HFF-Myc (cell line): ENCODE measurements around the gene NCK2.

Experiments
- DNase-seq: peaks from one replicate; pipeline ENCODE4 v3.0.0-alpha.2; 2011; ENCODE audit warnings: low read depth; ENCODE audit errors: extremely low read depth
- H3K4me3 ChIP-seq: replicated peaks from 2 replicates; pipeline ENCODE4 v1.5.1; 2011; ENCODE audit warnings: low read depth, mild to moderate bottlenecking, control low read depth, low read length
- TF ChIP-seq, protein P1 (sequence below): IDR thresholded peaks from 2 replicates; pipeline ENCODE4 v1.5.1; 2012; ENCODE audit warnings: mild to moderate bottlenecking, low read depth, low read length, control low read depth; ENCODE audit errors: missing control alignments

Gene NCK2

DNA sequence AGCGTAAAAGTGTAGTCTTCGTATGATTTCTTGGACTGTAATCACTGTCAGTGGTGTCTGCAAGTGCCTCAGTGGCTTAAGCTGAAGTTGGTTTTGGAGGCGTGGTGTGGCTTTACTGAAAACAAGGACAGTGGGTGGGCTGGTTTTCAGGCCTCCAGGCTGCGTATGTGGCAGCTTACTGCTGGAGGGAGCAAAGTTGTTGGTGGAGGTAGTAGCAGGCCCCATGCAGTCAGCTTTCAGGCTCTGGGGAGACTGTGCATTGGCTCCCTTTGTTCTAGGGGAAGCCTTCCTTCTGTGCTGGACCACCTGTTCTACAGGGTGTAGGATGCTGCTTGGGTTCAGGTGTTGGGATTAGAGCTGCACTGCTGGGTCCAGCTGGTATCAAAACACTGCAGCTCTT is 91.6 kb downstream of the NCK2 start:
- TF ChIP-seq, protein P1, sequence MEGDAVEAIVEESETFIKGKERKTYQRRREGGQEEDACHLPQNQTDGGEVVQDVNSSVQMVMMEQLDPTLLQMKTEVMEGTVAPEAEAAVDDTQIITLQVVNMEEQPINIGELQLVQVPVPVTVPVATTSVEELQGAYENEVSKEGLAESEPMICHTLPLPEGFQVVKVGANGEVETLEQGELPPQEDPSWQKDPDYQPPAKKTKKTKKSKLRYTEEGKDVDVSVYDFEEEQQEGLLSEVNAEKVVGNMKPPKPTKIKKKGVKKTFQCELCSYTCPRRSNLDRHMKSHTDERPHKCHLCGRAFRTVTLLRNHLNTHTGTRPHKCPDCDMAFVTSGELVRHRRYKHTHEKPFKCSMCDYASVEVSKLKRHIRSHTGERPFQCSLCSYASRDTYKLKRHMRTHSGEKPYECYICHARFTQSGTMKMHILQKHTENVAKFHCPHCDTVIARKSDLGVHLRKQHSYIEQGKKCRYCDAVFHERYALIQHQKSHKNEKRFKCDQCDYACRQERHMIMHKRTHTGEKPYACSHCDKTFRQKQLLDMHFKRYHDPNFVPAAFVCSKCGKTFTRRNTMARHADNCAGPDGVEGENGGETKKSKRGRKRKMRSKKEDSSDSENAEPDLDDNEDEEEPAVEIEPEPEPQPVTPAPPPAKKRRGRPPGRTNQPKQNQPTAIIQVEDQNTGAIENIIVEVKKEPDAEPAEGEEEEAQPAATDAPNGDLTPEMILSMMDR, result no peak
- no peak for DNase-seq
- H3K4me3 ChIP-seq, result no peak overlapping the region

DNA sequence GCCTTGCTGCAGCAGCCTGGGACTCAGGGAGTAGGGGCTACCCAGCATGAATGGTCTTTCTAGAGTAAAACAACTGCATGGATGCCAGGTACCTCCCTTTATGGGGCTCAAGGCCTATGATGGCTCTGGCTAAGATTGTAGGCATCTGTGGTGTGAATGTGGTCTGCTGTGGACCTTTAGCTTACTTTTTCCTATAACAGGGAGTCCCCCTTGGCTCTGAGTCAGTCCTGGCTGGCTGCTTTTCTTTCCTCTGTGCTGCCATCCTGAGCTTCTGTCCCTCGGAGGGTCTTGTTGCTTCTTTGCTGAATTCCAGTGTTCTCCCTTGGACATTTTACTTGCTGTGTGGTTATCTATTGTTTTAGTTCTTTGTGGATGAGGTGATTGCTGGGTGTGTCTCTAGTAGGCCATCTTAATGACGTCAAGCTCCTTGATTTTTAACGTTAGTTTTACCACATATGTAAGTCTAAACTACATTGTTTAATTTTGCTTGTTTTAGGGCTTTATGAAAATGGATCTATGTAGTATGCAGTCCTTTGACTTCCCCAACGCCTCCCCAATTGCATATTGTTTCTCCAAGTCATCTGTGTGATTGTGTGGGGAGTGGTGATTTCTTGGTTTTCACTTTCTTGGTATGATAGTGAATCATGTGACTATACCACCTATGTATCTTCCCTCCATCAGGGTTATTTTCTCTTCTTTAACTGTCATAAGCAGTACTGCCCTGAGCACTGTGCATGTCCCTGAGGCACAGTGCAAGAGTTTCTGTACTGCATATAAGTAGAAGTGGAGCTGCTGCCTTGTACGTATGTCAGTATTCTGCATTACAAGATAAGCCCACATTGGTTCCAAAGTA is 92.4 kb downstream of the NCK2 start:
- DNase-seq, result no peak
- no peak overlapping the region for H3K4me3 ChIP-seq
- TF ChIP-seq, protein P1, result no peak

DNA sequence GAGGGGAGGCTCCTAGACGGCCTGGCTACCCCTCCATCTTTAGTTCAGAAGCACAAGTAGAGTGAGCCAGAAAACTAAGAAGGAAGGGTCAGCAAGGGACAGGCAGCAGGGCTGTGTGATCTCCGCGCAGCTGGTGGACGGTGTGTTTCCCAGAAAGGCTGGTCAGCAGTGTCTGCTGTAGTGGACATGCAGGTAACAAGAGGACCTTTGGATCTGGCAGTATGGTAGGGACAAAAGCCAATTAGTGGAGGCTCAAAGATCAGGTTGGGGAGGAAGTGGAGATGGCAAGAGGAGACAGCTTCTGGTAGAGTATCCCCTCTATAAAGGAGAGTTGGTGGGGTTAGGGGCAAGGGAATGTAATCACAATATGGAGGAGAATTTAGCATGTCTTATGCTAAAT is 95.1 kb downstream of the NCK2 start:
- no peak overlapping the region for H3K4me3 ChIP-seq
- DNase-seq, result no peak
- TF ChIP-seq, protein P1, result no peak

GRCh38 chr2:105840933-105841332 is 96.2 kb downstream of the NCK2 start:
- TF ChIP-seq, protein P1, result no peak
- no peak overlapping the region for H3K4me3 ChIP-seq
- DNase-seq, result no peak

GRCh38 chr2:105841551-105841950 is 96.8 kb downstream of the NCK2 start:
- DNase-seq, result no peak
- TF ChIP-seq, protein P1, result no peak
- H3K4me3 ChIP-seq, result no peak overlapping the region

DNA sequence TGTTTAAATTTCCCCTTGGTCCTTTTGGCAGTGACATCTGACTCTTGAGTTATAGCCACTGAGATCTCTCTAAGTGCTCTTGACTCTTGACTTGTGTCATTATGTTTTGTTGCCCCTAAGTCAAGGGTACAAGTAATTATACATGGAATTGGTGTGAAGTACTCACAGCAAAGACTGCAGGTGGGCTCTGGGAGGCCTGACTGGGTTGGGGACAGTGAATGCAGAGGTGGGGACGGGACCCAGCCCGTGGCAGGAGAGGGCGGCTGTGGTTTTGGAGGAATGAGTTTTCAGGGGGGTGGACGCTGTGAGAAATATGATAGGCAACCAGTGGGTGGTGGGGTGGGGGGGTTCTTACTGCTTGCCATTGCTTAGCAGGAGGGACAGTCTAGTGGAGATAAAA is 97.8 kb downstream of the NCK2 start:
- no peak for DNase-seq
- H3K4me3 ChIP-seq, result no peak overlapping the region

More for the DNA sequence above, 97.8 kb downstream of the NCK2 start:
- TF ChIP-seq, protein P1, result no peak
